Endothelial cell of umbilical vein (primary cell): ENCODE measurements around the gene GSG1L.

ENCODE experiments used
- CTCF ChIP-seq, 2 donors: IDR thresholded peaks; 1 replicate in 1 of 2; 2 replicates in 1 of 2; pipeline ENCODE4 v1.5.1; 2011; ENCODE audit warnings: low read length in 2 of 2, mild to moderate bottlenecking in 2 of 2, moderate library complexity in 2 of 2, control low read depth in 1 of 2, inconsistent platforms in 1 of 2, low read depth in 1 of 2; ENCODE audit not compliant: insufficient read depth in 1 of 2; ENCODE audit errors: extremely low read depth in 1 of 2
- EZH2 ChIP-seq: IDR thresholded peaks from 2 replicates; pipeline ENCODE4 v1.6.1; 2012; ENCODE audit warnings: borderline replicate concordance, low read depth, mild to moderate bottlenecking, moderate library complexity, low read length, inconsistent platforms; ENCODE audit not compliant: severe bottlenecking
- FOS ChIP-seq: IDR thresholded peaks from 2 replicates; pipeline ENCODE4 v1.6.1; 2011; ENCODE audit warnings: mild to moderate bottlenecking, low read length, moderate library complexity, borderline replicate concordance; ENCODE audit not compliant: insufficient read depth
- JUN ChIP-seq: IDR thresholded peaks from 2 replicates; pipeline ENCODE4 v1.6.1; 2011; ENCODE audit warnings: borderline replicate concordance, low read depth; ENCODE audit not compliant: insufficient read length, insufficient read depth
- MAX ChIP-seq: IDR thresholded peaks from 2 replicates; pipeline ENCODE4 v1.6.1; 2011; ENCODE audit not compliant: insufficient read depth, insufficient read length
- MYC ChIP-seq: IDR thresholded peaks from one replicate; pipeline ENCODE4 v1.6.1; 2011; ENCODE audit warnings: mild to moderate bottlenecking, low read depth, low read length
- POLR2A ChIP-seq: IDR thresholded peaks from 2 replicates; pipeline ENCODE4 v1.6.1; 2012; ENCODE audit warnings: low read depth, mild to moderate bottlenecking, control low read depth, low read length
- POLR2AphosphoS5 ChIP-seq: IDR thresholded peaks from 2 replicates; pipeline ENCODE4 v1.6.1; 2012; ENCODE audit warnings: low read depth, mild to moderate bottlenecking, control low read depth, low read length, moderate library complexity; ENCODE audit not compliant: insufficient read depth

GRCh38 chr16:27740496-27741201, 322.9 kb downstream of the GSG1L start:
- TF ChIP-seq CTCF (IDR thresholded peaks at IDR 0.05; ENCODE audit: extremely low read depth in 1 of 2, insufficient read depth in 1 of 2, low read depth in 1 of 2, low read length in 2 of 2) (no peak), EZH2 (no peak), POLR2AphosphoS5 (no peak), MAX (no peak), POLR2A (no peak), FOS (no peak), JUN (no peak), MYC (no peak)
